Putamen (tissue), 1 donor: ENCODE results near the gene EXOC1L.

ENCODE experiments used
- DNase-seq: peaks from one replicate; pipeline ENCODE4 v3.0.0-alpha.2; 2016; ENCODE audit warnings: low spot score

Gene EXOC1L

GRCh38 chr4:55819634-55820033 lies at the start of gene EXOC1L:
TSS of gene EXOC1L (plus strand) at chr4:55819790. CDS start at chr4:55820027, 237 bp downstream.
- DNase-seq, result no peak

- DNase-seq, result no peak
Measured at GRCh38 chr4:55770662-55771061, 48.9 kb upstream of the EXOC1L start.

GRCh38 chr4:55781341-55781740 lies 38.2 kb upstream of the EXOC1L start:
- no peak for DNase-seq

DNA sequence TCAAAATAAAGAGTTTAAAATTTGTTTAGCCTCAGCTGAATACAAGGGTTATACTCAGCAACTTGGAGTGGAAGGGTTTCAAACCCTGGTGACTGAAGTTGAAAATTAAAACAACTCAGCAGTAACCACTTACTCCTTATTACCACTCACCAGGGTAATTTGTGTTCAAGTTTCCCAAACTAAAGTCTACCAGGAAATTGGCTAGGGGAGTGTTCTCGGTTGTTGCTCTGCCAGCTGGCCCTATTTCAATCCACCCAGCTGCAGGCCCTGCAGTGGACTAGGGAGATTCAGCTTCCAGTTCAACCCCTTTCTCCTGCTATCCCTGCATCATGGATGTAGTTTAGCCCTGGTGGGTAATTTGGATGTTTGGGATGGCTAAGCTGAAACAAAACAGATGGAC lies 37.8 kb upstream of the EXOC1L start:
- no peak for DNase-seq

DNA sequence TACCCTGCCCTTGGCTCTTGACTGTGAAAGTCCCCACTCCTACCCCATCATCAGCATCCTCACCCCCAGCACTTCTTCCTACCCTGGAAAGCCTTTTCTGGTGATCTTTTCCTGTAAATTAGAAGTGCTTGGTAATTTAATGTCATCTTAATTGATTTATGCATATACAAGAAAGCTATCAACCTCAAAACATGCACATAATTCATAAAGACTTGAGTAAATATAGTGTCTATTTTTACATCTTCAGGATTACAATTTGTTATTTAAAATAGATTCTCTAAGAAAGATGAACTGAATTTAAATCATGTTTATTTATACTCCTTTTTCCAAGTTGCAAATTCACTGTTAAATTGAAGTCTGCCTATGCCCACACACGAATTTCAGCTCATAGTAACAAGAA lies 36.0 kb upstream of the EXOC1L start:
- DNase-seq, result no peak

- no peak for DNase-seq
Measured at GRCh38 chr4:55784747-55785146, 34.8 kb upstream of the EXOC1L start.

GRCh38 chr4:55791666-55792065 lies 27.9 kb upstream of the EXOC1L start:
- no peak for DNase-seq

GRCh38 chr4:55793479-55793878 lies 26.1 kb upstream of the EXOC1L start:
- DNase-seq, result no peak

DNA sequence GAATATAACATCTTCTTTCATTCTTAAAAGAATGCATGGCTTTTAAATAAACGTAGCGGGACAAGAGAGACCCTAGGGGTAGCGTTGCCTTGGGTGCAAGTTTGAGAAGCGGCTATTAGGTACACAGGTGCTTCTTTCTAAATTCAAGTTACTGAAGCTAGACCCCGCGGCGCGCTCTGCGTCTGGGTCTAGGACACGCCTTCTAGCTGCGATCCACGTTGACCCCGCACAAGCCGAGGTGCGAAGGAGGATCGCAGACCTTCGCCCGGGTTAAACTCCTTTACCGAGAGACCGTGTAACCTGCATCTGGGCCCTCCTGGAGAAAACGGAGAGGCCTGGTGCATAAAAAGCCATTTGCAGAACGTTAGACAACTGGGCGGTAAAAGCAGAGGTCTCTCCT lies 25.5 kb upstream of the EXOC1L start:
- no peak for DNase-seq

GRCh38 chr4:55795341-55795740 lies 24.2 kb upstream of the EXOC1L start:
- no peak for DNase-seq

- no peak for DNase-seq
Measured at GRCh38 chr4:55801498-55801897, 18.1 kb upstream of the EXOC1L start.

GRCh38 chr4:55807556-55807955 lies 12.0 kb upstream of the EXOC1L start:
- no peak for DNase-seq

DNA sequence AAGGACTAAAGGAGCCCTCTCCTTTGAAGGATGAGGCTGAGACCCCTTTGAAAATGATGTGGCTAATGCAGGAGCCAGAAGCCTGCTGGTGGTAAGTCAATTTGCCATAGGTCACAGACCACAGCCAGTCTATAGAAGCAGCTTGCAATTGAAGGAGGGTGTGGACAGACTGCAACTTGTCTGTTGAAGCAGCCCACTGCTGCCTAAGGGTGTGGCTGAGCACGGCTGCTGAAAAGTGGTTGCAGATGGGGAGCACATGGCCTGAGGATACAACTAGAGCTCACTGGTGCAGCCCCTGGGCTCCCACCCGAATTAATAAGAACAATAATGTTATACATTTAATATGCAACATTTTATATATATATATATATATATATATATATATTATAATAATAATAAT lies 11.4 kb upstream of the EXOC1L start:
- DNase-seq, result no peak

GRCh38 chr4:55808632-55809031 lies 11.0 kb upstream of the EXOC1L start:
- DNase-seq, result no peak

DNA sequence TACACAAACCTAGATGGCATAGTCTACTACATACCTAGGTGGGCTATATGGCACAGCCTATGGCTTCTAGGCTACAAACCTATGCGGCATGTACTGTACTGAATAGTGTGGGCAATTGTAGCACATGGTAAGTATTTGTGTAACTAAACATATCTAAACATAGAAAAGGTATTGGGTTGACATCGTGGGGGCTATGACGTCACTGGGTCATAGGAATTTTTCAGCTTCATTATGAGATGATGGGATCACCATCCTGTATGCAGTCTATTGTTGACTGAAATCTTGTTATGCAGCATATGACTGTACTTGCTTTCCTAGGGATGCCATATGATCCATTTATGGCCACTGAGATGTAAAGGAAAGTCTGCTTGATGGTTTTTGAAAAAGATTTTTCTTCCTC lies 1.9 kb upstream of the EXOC1L start:
- DNase-seq, result no peak

DNA sequence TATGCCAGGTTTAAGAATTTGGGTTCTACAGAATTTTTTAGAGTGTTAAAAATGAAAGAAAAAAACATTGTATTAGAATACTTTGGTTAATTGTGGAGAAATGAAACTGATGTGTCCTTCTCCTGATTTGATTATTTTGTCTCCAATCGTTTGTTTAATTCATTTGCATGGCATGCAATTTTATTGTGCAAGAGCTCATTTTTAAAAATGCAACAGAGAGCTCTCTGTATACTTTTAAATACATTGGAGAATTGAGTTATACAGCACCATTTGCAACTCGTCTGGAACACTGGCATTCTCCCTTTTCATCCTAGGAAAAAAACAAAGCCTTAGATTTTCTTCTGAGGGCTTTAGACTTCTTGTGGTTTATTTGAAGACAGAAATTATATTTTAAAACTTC lies 689 bp downstream of the EXOC1L start:
- no peak for DNase-seq

GRCh38 chr4:55822329-55822728 lies 2.7 kb downstream of the EXOC1L start:
- DNase-seq, result no peak

DNA sequence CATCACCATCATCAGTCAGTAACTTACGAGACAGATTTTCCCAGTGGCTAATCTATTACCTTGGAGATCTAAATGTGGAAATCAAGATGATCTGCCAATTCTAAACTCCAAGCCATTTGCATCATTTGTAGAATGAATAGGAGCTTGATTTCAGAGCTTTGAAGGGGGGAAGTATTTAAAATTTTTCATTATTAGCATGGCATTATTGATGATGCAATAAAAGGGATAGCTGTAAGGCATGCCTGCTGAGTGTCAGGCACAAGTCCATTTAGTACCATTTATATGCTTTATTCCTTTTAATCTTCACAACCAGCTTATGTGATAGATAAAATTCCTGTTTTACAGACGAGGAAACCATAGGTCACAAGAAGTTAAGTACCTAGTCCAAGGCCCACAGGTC lies 5.3 kb downstream of the EXOC1L start:
- DNase-seq, result no peak

GRCh38 chr4:55826986-55827385 lies 7.4 kb downstream of the EXOC1L start:
- no peak for DNase-seq

GRCh38 chr4:55827582-55827981 lies 8.0 kb downstream of the EXOC1L start:
- no peak for DNase-seq

DNA sequence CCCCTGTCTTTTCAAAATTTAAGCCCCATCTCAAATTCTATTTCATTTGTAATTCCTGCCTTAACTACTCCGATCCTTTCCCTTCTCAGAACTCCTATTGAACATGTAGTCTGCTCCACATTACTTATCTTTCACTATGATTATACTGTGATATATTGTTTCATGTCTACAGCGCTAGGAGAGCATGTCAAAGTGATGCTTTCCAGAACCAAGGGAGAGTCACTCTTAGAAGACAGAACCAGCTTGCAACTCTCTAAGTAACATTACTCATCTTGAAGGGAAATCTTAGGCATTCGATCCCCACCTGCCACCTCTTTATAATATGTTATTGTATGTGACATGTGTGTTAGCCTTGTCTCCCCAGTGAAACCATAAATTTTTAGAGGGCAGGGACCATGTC lies 10.5 kb downstream of the EXOC1L start:
- no peak for DNase-seq

- DNase-seq, result no peak
Measured at GRCh38 chr4:55830716-55831115, 11.1 kb downstream of the EXOC1L start.

- DNase-seq, result no peak
Measured at GRCh38 chr4:55834086-55834795, 14.7 kb downstream of the EXOC1L start.

DNA sequence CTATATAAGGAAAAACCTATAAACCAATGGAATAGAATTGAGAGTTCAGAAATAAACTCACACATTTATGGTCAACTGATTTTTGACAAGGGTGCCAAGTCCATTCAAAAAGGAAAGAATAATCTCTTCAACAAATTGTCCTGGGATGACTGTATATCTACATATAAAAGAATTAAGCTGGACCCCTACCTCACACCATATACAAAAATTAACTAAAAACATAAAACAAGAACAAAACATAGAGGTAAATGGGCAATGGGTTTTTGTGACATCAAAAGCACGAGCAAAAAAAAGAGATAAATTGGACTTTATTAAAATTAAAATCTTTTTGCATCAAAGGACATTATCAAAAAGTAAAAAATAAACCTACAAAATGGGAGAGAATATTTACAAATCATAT lies 18.3 kb downstream of the EXOC1L start:
- no peak for DNase-seq

GRCh38 chr4:55838356-55838755 lies 18.8 kb downstream of the EXOC1L start:
- DNase-seq, result no peak
